ENCODE measurements around the gene RASA1. TPM values are rescaled to one million over a fixed set of nuclear protein-coding genes. Genes with fewer than 3 reads are reported as not detected.

The RASA1 gene
- total and polyA plus RNA-seq, 12 donors: 8.7 to 32.7 (median 24.4) TPM

GRCh38 chr5:87408204-87408603 is 140.5 kb downstream of the RASA1 start:
- intact Hi-C loops (cut with DNase I): loop anchor here in 1 of 2 donors (10.0 kb wide), 1 partner anchor 143 kb away; the partner anchor contains the start of gene RASA1
- Histone ChIP-seq H3K4me3 (no peak overlapping the region), H3K9me3 (replicated peaks in 1 of 3) (no peaks in the 10 kb centered on the region), H3K27ac (no peak overlapping the region), H3K27me3 (no peaks in the 10 kb centered on the region), H3K36me3 (replicated peaks in 1 of 2) (peaks cover 0 to 59% of the 10 kb centered on the region in 2 donors), H3K4me1 (replicated peaks in 1 of 2) (peaks cover 6 to 14% of the 10 kb centered on the region in 2 donors)
- no peak for DNase-seq
- TF ChIP-seq POLR2A (IDR thresholded peaks at IDR 0.05) (no peak), CTCF (IDR thresholded peaks at IDR 0.05) (no peak)
- 60 to 81% (median 75%) methylated on average over 2 of the region's 2 CpGs for WGBS, 4 donors

GRCh38 chr5:87410931-87411330 is 143.2 kb downstream of the RASA1 start:
- Histone ChIP-seq H3K9me3 (replicated peaks in 1 of 3) (no peaks in the 10 kb centered on the region), H3K27ac (peak overlapping the region in 2 of 5 donors; percentile 96 to 97), H3K27me3 (no peaks in the 10 kb centered on the region), H3K4me1 (replicated peaks in 1 of 2) (peaks cover 6 to 14% of the 10 kb centered on the region in 2 donors), H3K4me3 (peak overlapping the region in 1 of 4 donors; percentile 87), H3K36me3 (replicated peaks in 1 of 2) (peaks cover 0 to 45% of the 10 kb centered on the region in 2 donors)
- DNase-seq: no peak
- TF ChIP-seq POLR2A (IDR thresholded peaks at IDR 0.05): no peak
- TF ChIP-seq CTCF (IDR thresholded peaks at IDR 0.05): no peak
- intact Hi-C loops (cut with DNase I): no loop called here
- WGBS, 4 donors: 61 to 74% (median 72%) methylated on average over 1 of the region's 1 CpG

- WGBS, 4 donors: 4 to 12% (median 7%) methylated on average over 5 of the region's 5 CpGs
- intact Hi-C loops (cut with DNase I): no loop called here
- DNase-seq: no peak
These were observed 143.9 kb downstream of the RASA1 start for GRCh38 chr5:87411586-87411972.

GRCh38 chr5:87411973-87412629 is 144.4 kb downstream of the RASA1 start:
- H3K36me3 ChIP-seq (replicated peaks in 1 of 2): peaks cover 0 to 33% of the 10 kb centered on the region in 2 donors
- TF ChIP-seq CTCF (IDR thresholded peaks at IDR 0.05) (peak in 1 of 6 experiments; percentile 4), POLR2A (IDR thresholded peaks at IDR 0.05) (no peak)
- peak; percentile 25 to 64 (median 43) for DNase-seq
- H3K4me1 ChIP-seq (replicated peaks in 1 of 2): peaks cover 6 to 14% of the 10 kb centered on the region in 2 donors
- no peaks in the 10 kb centered on the region for H3K9me3 ChIP-seq (replicated peaks in 1 of 3)
- intact Hi-C loops (cut with DNase I): no loop called here
- peak overlapping the region; percentile 19 to 87 (median 58) for H3K4me3 ChIP-seq
- 0 to 2% (median 0%) methylated on average over 26 to 29 of the region's 29 CpGs for WGBS, 4 donors
- no peaks in the 10 kb centered on the region for H3K27me3 ChIP-seq
- peak overlapping the region; percentile 96 to 99 (median 97) for H3K27ac ChIP-seq

More at GRCh38 chr5:87411586-87411972, 143.9 kb downstream of the RASA1 start:
- Histone ChIP-seq H3K27ac (peak overlapping the region in 4 of 5 donors; percentile 96 to 99 (median 97)), H3K9me3 (replicated peaks in 1 of 3) (no peaks in the 10 kb centered on the region), H3K4me1 (replicated peaks in 1 of 2) (peaks cover 6 to 14% of the 10 kb centered on the region in 2 donors), H3K36me3 (replicated peaks in 1 of 2) (peaks cover 0 to 38% of the 10 kb centered on the region in 2 donors), H3K27me3 (no peaks in the 10 kb centered on the region), H3K4me3 (peak overlapping the region in 2 of 4 donors; percentile 83 to 87)
- no peak for TF ChIP-seq CTCF (IDR thresholded peaks at IDR 0.05)
- TF ChIP-seq POLR2A (IDR thresholded peaks at IDR 0.05): no peak
